Measurements from ENCODE around the gene ACO2.

GRCh38 chr22:41487037-41487935 is 18.4 kb downstream of the ACO2 start:
- TF ChIP-seq POLR2AphosphoS5 (IDR thresholded peaks at IDR 0.05) (peak; percentile 84), CTCF (IDR thresholded peaks at IDR 0.05) (no peak), POLR2A (IDR thresholded peaks at IDR 0.05) (no peak), EP300 (IDR thresholded peaks at IDR 0.05) (no peak)
